GM18502 (cell line): ENCODE results near the gene ACE.

Experiments used
- ATAC-seq: cut with Tn5 transposase; IDR thresholded peaks from one replicate; pipeline ENCODE4 v1.9.1; 2021; ENCODE audit warnings: mild to moderate bottlenecking; ENCODE audit not compliant: unreplicated experiment, poor library complexity

Gene ACE

GRCh38 chr17:63489291-63489690 lies 12.4 kb downstream of the ACE start:
- no peak for ATAC-seq

DNA sequence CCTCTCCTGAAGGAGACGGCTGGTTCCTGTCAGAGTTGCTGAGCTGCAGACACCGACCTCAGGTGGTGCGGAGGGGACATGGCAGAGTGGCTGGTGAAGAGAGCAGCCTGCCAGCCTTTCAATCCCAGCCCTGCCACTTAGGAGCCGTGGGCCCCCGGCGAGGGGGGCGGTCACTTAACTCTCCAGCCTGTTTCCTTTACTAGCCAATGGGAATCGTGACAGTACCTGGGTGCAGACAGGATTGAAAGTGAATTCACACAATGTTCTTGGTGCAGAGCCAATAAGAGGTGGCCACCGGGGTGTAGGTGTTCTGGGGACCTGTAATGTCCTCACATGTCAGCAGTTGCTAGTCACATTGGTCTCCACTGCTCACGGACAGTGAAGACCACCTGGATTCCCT lies 13.5 kb downstream of the ACE start:
- ATAC-seq: no peak

DNA sequence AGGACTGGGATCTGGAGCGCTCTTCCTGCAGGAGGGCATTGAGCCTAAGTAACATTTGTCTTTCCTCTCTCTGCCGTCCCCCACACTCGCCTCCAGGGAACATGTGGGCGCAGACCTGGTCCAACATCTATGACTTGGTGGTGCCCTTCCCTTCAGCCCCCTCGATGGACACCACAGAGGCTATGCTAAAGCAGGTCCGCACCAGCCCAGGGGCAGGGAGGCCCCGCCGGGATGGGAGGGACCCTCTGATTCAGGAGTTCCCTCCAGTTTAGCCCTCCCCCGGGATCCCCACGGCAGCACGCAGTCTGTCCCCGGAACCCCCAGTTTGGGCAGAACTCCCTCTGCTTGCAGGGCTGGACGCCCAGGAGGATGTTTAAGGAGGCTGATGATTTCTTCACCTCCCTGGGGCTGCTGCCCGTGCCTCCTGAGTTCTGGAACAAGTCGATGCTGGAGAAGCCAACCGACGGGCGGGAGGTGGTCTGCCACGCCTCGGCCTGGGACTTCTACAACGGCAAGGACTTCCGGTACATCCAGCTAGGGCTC lies 14.1 kb downstream of the ACE start:
- no peak for ATAC-seq

DNA sequence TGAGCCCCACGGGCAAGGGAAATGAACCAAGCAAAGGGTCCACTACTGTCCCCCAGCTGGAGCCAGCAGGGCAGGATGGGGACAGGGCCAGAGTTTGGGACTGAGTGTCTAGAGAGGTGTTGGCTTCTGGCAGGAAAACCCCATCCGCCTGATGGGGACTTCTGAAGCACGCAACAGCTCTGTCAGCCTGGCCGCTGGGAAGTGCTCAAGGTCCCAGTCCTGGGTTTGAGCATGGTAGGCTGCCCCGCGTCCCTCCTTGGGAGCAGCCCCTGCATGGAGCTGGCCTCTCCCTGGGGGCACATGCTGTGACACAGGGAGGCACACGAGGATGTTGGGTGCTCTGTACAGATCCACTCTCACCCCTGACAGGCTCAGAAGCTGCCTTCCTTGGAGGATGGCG lies 14.6 kb downstream of the ACE start:
- no peak for ATAC-seq

GRCh38 chr17:63491977-63492618 lies 15.2 kb downstream of the ACE start:
- ATAC-seq: no peak

DNA sequence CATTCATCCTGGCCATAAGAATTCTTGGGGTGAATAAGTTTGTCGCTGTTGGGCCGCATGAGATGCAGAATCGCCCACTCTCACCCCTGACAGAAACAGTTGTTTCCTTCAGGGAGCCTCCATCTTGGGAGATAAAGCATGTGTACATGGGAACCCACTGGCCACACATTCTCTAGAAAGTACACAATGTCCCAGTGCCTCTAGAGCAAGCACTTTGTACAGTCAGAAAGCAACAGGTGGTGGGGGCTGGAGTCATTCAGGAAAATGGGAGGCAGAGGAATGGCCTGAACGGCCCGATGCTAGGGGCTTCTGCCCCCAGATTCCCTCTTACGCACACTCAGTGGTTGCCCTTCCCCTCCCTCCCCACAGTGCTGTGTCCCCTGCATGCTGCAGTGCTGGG lies 16.1 kb downstream of the ACE start:
- no peak for ATAC-seq

DNA sequence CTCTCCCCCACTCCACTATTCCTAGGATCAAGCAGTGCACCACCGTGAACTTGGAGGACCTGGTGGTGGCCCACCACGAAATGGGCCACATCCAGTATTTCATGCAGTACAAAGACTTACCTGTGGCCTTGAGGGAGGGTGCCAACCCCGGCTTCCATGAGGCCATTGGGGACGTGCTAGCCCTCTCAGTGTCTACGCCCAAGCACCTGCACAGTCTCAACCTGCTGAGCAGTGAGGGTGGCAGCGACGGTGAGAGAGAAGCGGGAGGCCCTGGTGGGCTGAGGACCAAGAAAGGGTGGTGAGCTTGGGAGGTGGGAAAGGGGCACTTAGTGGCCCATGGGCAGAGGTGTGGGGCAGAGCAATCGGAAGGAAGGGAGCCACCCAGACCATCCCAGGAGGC lies 16.6 kb downstream of the ACE start:
- no peak for ATAC-seq

DNA sequence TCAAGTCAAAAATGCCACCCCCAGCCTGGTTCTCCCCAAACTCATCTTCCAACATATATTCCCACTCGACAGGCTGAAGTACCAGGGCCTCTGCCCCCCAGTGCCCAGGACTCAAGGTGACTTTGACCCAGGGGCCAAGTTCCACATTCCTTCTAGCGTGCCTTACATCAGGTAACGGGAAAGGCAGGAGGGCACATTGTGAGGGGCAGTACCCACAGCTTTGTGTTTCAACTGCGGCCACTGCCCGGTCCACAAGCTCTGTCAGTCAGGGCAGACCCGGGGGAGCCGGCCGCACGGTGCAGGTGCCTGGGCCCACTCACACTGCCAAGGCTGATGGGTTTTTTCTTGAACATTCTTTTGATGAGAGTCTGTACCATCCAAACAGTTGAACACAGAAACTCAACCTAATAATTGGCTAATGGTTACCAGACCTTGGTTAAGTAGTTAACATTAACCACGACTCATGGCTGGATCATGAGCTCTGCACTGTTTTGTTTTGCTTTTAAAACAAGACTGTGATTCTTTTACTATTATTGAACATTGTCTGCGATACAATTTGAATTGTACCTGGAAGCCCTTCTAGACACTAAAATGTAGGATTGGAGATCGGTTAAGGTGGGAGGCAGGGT lies 17.6 kb downstream of the ACE start:
- no peak for ATAC-seq

DNA sequence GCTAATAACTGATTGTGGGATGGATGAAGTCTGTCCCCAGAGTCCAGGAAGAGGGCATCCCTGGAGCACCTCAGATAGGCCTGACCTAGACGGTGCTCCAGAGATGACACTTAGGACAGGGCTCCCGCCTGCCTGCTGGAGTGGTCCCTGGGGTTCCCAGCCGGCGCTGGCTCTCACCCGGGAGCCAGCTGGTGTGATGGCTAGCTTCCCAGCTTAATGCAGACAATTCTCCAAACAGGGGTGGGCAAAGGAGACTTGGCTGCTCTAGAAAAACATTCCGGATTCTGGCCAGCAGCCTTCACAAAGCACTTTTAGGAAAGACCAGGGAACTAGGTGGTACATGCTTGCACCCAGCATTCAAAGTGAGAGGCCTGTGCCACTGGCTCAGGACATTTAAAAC lies 18.6 kb downstream of the ACE start:
- no peak for ATAC-seq

GRCh38 chr17:63496177-63496576 lies 19.3 kb downstream of the ACE start:
- ATAC-seq: no peak

GRCh38 chr17:63496663-63497400 lies 20.0 kb downstream of the ACE start:
- no peak for ATAC-seq

DNA sequence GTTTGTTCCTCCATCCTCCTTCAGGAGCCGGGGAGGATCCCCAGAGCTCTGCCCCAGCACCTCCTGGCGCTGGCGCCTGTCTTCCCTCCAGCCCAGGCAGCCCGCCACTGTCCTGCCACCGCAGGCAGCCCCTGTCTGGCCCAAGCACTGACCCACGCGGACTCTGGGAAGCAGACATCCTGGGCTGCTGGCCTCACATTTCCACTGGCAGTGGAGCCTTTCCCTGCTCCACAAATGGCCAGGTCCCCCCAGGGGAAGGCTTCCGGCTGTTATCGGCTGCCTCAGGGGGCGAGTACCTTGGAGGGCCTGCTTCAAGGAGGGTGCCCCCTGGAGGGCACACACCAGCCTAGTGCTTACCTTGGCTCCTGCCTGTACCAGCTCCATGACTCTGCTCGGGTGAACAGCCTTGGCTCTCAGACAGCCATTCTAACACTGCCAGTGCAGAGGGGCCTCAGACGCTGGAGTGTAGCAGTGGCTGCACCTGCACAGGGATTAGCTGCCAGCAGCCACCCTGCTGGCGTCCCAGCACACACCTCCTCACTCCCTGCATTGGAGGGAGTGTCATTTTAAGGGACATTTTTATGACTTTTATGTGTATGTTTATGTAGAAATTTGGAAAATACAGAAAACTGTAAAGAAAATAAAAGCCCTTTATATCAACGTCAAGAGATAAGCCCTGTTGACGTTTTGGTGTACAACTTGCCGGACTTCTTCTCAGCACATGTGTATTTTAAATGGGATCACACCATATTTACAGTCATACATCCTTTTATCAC lies 21.0 kb downstream of the ACE start:
- no peak for ATAC-seq

GRCh38 chr17:63498626-63499195 lies 21.9 kb downstream of the ACE start:
- ATAC-seq: no peak

DNA sequence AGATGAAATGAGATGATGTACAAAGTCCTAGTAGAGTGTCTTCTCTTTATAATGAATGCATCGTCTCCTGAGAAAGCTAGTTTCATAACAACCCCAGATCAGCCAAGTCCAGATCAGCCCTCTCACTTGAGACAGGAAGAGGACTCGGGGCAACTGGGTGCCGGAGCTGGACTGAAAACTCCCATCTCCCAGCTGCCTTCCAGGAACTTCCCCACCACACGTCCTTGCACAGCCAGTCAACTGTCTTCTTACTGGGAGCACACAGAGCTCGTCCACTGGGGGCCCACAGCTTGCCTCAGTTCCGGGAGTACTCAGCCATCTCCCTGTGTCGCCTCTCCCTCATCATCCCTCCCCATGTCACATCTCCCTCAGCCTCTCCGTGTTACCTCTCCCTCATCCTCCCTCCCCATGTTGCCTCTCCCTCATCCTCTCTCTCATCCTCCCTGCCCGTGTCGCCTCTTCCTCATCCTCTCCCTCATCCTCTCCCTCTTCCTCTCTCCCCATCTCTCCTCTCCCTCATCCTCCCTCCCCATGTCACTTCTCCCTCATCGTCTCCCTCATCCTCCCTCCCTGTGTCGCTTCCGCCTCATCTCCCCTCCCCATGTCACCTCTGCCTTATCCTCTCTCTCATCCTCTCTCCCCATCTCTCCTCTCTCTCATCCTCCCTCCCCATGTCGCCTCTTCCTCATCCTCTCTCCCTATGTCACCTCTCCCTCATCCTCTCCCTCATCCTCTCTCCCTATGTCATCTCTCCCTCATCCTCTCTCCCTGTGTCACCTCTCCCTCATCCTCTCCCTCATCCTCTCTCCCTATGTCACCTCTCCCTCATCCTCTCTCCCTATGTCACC lies 23.9 kb downstream of the ACE start:
- no peak for ATAC-seq

DNA sequence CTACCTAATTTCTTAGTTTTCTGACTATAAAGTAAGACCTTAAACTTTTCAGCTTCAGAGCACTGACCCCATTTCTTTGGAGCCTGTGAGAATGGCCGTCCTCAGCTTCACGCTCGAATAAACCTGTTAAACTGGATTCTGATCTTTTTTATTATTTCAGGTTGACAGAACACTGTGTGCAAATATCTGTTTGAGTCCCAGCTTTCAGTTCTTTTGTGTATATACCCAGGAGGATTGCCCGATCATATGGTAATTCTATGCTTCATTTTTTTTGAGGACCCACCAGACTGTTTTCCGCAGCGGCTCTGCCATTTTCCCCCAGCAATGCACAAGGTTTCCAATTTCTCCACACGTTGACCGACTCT lies 26.5 kb downstream of the ACE start:
- no peak for ATAC-seq

DNA sequence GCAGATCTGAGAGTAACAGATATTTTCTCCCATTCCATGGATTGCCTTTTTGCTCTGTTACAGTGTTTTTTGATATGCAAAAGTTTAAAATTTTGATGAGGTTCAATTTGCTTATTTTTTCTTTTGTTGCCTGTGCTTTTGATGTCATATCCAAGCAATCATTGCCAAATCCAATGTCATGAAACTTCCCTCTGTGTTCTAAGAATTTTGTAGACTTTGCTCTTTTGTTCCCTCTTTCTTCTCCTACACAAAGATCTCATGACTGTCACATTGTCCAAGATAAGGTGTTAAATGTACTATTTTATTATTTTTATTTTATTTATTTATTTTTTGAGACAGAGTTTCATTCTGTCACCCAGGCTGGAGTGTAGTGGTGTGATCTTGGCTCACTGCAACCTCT lies 27.4 kb downstream of the ACE start:
- ATAC-seq: no peak

DNA sequence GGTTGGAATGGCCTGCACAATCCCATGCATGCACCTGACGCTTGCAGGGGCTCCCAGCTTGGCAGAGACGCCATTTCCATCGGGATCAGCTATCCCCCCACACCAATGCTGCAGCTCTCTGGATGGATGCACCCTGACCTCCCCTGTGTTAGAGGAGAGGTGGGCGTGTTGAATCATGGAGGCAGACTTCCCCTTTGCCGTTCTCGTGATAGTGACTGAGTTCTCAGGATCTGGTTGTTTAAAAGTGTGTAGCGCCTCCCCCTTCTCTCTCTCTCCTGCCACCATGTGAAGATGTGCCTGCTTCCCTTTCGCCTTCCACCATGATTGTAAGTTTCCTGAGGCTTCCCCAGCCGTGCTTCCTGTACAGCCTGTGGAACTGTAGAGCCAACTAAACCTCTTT lies 28.5 kb downstream of the ACE start:
- no peak for ATAC-seq

GRCh38 chr17:63506627-63507026 lies 29.8 kb downstream of the ACE start:
- ATAC-seq: no peak

DNA sequence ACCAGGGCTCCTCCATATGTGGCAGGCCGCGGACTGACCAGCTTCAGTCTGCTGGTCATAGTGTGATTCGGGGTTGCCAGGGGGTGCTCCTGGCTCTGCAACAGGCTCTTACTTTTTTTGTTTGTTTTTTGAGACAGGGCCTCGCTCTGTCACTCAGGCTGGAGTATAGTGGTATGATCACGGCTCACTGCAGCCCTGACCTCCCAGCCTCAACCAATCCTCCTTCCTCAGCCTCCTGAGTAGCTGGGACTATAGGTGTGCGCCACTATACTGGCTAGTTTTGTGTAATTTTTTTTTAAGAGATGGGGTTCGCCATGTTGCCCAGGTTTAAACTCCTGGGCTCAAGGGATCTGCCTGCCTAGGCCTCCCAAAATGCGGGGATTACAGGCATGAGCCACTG lies 34.5 kb downstream of the ACE start:
- ATAC-seq: no peak

DNA sequence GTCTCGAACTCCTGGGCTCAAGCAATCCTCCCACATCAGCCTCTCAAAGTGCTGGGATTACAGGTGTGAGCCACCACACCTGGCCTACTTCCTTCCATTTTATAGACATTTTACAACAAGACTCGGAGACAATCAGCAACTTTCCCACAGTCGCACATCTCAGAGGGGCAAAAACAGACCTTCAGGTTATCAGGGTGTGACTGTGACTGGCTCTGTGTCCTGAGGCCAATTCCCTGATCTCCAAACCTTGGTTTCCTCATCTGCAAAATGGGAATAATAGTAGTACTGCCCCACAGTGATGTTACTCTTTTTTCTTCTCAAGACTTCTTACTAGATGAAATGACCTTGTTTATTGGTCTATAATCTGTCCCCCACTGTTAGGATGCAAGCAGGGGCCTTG lies 35.5 kb downstream of the ACE start:
- ATAC-seq: no peak
